Activated CD8-positive, alpha-beta T cell treated with anti-CD3 and anti-CD28 coated beads for 36 hours (primary cell): ENCODE data around the gene CLDN1. TPM values are rescaled to one million over a fixed set of nuclear protein-coding genes. Genes with fewer than 3 reads are reported as not detected.

Source experiments
- ATAC-seq: fragments of 200-7000 bp; cut with Tn5 transposase; one replicate; pipeline ENCODE4 v1.10.0; 2021; ENCODE audit warnings: mild to moderate bottlenecking, moderate library complexity
- CTCF ChIA-PET: fragments of 350-600 bp; sonication (Branson Sonifier 250); formaldehyde crosslinking; loops from one replicate; lab custom pipeline; 2021; ENCODE audit warnings: antibody characterized with exemption; lab: Charles Lee
- POLR2A ChIA-PET: fragments of 350-600 bp; sonication (Branson Sonifier 250); formaldehyde crosslinking; loops from one replicate; lab custom pipeline; 2021; ENCODE audit warnings: antibody characterized with exemption; lab: Charles Lee
- DNase-seq: peaks from one replicate; pipeline ENCODE4 v3.0.0-alpha.2; 2020
- H3K27ac Mint-ChIP-seq: one replicate; pipeline ENCODE4 v1.8.0; 2021; ENCODE audit warnings: mild to moderate bottlenecking, mixed read lengths
- H3K27me3 Mint-ChIP-seq: one replicate; pipeline ENCODE4 v1.8.0; 2021; ENCODE audit warnings: mixed read lengths
- H3K36me3 Mint-ChIP-seq: one replicate; pipeline ENCODE4 v1.8.0; 2021; ENCODE audit warnings: low read depth, mixed read lengths
- H3K4me1 Mint-ChIP-seq: one replicate; pipeline ENCODE4 v1.8.0; 2021; ENCODE audit warnings: low read depth, mixed read lengths
- H3K4me3 Mint-ChIP-seq: one replicate; pipeline ENCODE4 v1.8.0; 2021; ENCODE audit warnings: mild to moderate bottlenecking, moderate library complexity, mixed read lengths
- H3K9me3 Mint-ChIP-seq: one replicate; pipeline ENCODE4 v1.8.0; 2021; ENCODE audit warnings: mixed read lengths
- intact Hi-C: fragments of 100-400 bp; cut with micrococcal nuclease; formaldehyde crosslinking; loops from one replicate; pipeline ENCODE4 v1.10.0; 2022
- total RNA-seq, 2 experiments: library from RNA; stranded (reverse); gene quantifications; one replicate each; pipeline ENCODE4 v1.2.3, GENCODE V29; 2021
- TF ChIP-seq, protein P1 (sequence below): fragments of 200-600 bp; IDR thresholded peaks from one replicate; pipeline ENCODE4 v1.8.0; 2022; ENCODE audit warnings: antibody characterized with exemption, mild to moderate bottlenecking

Gene CLDN1
- total RNA-seq, 2 experiments from 2014 or later, result 0.58 to 0.77 TPM

DNA sequence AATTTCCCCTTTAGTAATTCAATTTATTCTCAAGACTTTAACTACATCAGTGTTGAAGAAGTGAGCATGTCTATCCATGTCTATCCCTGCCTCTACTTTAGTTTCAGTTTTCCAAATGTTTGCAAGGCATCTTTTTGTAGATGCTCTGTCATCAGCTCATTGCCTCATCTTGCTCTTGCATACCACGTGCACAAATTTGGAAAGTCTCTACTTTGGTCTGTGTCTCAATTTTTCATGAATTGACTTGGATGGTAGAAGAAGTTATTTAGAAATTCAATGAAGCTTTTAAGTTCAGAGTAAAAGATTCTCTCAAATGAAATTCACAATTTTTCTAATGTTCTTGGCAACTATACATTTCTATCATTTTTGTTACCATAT, 55.3 kb downstream of the CLDN1 start:
- Mint-ChIP-seq H3K4me3 (no peak overlapping the region), H3K27me3 (peaks cover 5% of the 10 kb centered on the region), H3K27ac (no peak overlapping the region), H3K4me1 (no peaks in the 10 kb centered on the region), H3K36me3 (no peaks in the 10 kb centered on the region), H3K9me3 (peaks cover 1% of the 10 kb centered on the region)
- CTCF ChIA-PET, result no interaction called here
- TF ChIP-seq, protein P1, sequence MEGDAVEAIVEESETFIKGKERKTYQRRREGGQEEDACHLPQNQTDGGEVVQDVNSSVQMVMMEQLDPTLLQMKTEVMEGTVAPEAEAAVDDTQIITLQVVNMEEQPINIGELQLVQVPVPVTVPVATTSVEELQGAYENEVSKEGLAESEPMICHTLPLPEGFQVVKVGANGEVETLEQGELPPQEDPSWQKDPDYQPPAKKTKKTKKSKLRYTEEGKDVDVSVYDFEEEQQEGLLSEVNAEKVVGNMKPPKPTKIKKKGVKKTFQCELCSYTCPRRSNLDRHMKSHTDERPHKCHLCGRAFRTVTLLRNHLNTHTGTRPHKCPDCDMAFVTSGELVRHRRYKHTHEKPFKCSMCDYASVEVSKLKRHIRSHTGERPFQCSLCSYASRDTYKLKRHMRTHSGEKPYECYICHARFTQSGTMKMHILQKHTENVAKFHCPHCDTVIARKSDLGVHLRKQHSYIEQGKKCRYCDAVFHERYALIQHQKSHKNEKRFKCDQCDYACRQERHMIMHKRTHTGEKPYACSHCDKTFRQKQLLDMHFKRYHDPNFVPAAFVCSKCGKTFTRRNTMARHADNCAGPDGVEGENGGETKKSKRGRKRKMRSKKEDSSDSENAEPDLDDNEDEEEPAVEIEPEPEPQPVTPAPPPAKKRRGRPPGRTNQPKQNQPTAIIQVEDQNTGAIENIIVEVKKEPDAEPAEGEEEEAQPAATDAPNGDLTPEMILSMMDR, result no peak
- DNase-seq (no peak), ATAC-seq (no peak)
- intact Hi-C loops, result no loop called here
- POLR2A ChIA-PET, result no interaction called here

DNA sequence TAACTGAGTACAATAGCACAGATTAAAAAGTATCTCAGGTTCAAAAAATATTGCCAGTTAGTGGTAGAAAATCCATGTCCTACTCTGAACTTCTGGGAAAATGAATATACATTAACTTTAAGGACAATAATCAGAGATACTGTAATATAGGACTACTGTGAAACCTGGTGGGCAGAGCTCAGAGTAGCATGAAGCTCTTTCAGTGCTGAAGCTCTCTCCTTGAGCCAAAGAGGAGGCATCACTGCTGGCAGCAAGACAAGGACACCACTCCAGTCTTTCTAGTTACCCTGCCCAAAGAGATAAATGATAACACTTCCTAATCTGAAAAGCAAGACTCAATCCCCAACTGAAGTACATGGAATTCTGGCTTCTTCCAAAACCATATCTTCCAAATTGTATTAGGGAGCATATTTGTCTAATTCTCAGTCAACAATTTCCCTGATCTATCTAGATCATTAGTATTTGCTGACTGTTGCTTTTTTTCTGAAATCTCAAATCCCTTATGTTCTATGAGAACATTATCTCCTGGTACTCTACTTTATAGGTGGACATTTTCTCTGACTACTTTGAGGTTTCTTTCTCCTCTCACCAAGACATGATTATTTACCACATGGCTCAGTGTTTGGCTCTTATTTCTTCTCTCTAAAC, 55.9 kb downstream of the CLDN1 start:
- DNase-seq (no peak), ATAC-seq (no peak)
- no peak overlapping the region for H3K27ac Mint-ChIP-seq
- H3K36me3 Mint-ChIP-seq, result no peaks in the 10 kb centered on the region
- peaks cover 7% of the 10 kb centered on the region for H3K27me3 Mint-ChIP-seq
- TF ChIP-seq, protein P1, result no peak
- no peaks in the 10 kb centered on the region for H3K4me1 Mint-ChIP-seq
- POLR2A ChIA-PET, result no interaction called here
- H3K4me3 Mint-ChIP-seq, result no peak overlapping the region
- CTCF ChIA-PET, result no interaction called here
- peaks cover 1% of the 10 kb centered on the region for H3K9me3 Mint-ChIP-seq
- intact Hi-C loops, result no loop called here

DNA sequence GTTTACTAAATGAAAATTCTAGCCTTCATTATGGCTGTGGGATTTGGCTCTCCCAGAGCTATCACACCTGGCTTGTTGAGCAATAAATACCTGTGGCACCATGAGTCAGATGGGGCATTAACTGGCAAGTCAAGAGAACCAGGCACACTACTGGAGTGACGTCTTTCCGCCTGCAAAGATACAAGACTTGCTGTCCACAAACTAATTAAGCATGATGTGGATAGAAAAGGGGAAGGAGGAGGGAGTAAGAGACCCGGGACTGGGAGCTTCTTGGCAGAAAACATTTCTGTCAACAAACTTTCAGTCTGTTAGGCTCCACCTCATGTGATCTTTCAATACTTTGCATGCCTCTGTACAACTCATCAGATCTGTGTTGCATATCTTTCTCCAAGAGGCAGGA, 56.5 kb downstream of the CLDN1 start:
- Mint-ChIP-seq H3K4me3 (no peak overlapping the region), H3K9me3 (peaks cover 1% of the 10 kb centered on the region), H3K36me3 (no peaks in the 10 kb centered on the region), H3K27ac (no peak overlapping the region), H3K27me3 (peaks cover 7% of the 10 kb centered on the region), H3K4me1 (no peaks in the 10 kb centered on the region)
- DNase-seq, result no peak
- no peak for ATAC-seq
- TF ChIP-seq, protein P1, result no peak
- ChIA-PET POLR2A (no interaction called here), CTCF (no interaction called here)
- intact Hi-C loops, result no loop called here

DNA sequence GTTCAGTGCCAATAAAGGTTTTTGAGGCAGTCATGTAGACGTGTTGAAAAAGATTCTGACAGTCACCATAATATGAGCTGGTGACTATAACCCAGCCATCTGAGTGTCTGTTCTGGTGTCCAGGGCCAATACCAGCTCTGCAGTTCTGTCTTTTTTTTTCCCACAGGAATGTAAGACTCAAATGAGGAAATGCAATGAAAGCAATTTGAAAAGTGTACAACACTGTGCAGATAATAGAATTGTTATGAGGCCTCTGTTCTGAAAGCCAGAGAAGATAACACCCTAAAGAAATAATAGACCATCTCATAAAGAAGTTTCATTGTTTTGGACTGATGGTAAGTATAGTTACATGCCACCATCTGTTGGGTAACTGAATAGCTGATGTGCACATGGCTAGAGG, 57.1 kb downstream of the CLDN1 start:
- peaks cover 1% of the 10 kb centered on the region for H3K9me3 Mint-ChIP-seq
- ChIA-PET CTCF (no interaction called here), POLR2A (no interaction called here)

DNA sequence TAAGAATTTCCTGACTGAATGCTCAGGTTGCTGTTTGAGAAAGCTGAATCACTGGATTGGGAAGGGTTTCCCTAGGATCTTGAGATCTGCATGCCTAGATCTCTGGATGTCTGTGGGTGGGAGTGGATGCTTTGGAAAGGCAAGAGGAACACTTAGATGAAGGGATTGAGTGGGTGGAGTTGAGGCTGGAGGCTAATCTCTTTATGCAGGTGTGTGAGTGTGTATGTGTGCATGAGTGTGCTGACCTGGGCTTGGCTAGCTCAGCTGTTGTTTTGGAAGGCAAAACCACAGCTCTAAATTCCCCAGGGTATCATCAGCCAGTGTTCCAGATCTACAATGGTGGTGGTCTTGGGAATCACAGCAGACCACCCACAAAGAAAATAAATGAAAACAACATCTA, 60.5 kb downstream of the CLDN1 start:
- H3K4me3 Mint-ChIP-seq, result no peak overlapping the region
- CTCF ChIA-PET, result interaction anchor here (1.1 kb wide), 1 partner anchor 61 kb away, joined by 3 read pairs; the partner anchor contains the start of gene CLDN1
- no peaks in the 10 kb centered on the region for H3K9me3 Mint-ChIP-seq
- no peaks in the 10 kb centered on the region for H3K4me1 Mint-ChIP-seq
- no peak for ATAC-seq
- intact Hi-C loops, result no loop called here
- H3K36me3 Mint-ChIP-seq, result no peaks in the 10 kb centered on the region
- no peak overlapping the region for H3K27ac Mint-ChIP-seq
- POLR2A ChIA-PET, result no interaction called here
- TF ChIP-seq, protein P1, result no peak
- H3K27me3 Mint-ChIP-seq, result peaks cover 2% of the 10 kb centered on the region
- DNase-seq, result no peak

More for the DNA sequence above, 57.1 kb downstream of the CLDN1 start:
- DNase-seq (no peak), ATAC-seq (no peak)
- no peak overlapping the region for H3K27ac Mint-ChIP-seq
- no peaks in the 10 kb centered on the region for H3K36me3 Mint-ChIP-seq
- H3K27me3 Mint-ChIP-seq, result peaks cover 7% of the 10 kb centered on the region
- intact Hi-C loops, result no loop called here
- H3K4me1 Mint-ChIP-seq, result no peaks in the 10 kb centered on the region
- no peak overlapping the region for H3K4me3 Mint-ChIP-seq
- TF ChIP-seq, protein P1, result no peak
